A549 (cell line): ENCODE measurements around the gene PHF20. TPM values are rescaled to one million over a fixed set of nuclear protein-coding genes. Genes with fewer than 3 reads are reported as not detected.
"Not testable (repeated sequence)": the region's sequence is repeated elsewhere in the genome, so short reads cannot be mapped to it uniquely, and the experiment has no call there.

Experiments
- ATAC-seq, 2 experiments: fragments of 200-7000 bp in 1 of 2; fragments of >200 bp in 1 of 2; cut with Nextera tagmentation in 1 of 2; cut with Tn5 transposase in 1 of 2; 3 replicates each; pipeline versions ENCODE4 v1.8.0 to v1.9.1; 2018 to 2020; ENCODE audit warnings: mild to moderate bottlenecking in 1 of 2, moderate library complexity in 1 of 2
- CTCF ChIA-PET: fragments of 300-600 bp; sonication (Branson Sonifier 250); formaldehyde crosslinking; extraction: SDS; loops from one replicate; lab custom pipeline; 2021; ENCODE audit warnings: antibody characterized with exemption, inconsistent platforms; lab: Yijun Ruan, JAX
- POLR2A ChIA-PET: fragments of 350-600 bp; formaldehyde crosslinking; extraction: SDS; loops from one replicate; lab custom pipeline; 2021; ENCODE audit warnings: antibody characterized with exemption, inconsistent platforms; lab: Yijun Ruan, JAX
- DNase-seq, 2 experiments: peaks; one replicate each; pipeline versions ENCODE4 v3.0.0 to v3.0.0-alpha.2; 2011 to 2016; ENCODE audit warnings: low read depth in 1 of 2, low spot score in 1 of 2
- FAIRE-seq: peaks from 2 replicates; lab custom pipeline; 2011; peaks lifted over from hg19 to GRCh38; lab: Jason Lieb, UNC
- H3K27ac ChIP-seq, 2 experiments: fragments of >200 bp; sonication (Bioruptor Twin); formaldehyde crosslinking; 3 replicates each; pipeline ENCODE4 v1.5.1; 2016 to 2017
- H3K4me1 ChIP-seq: fragments of >200 bp; sonication (Bioruptor Twin); formaldehyde crosslinking; 3 replicates; pipeline ENCODE4 v1.6.1; 2016
- H3K4me2 ChIP-seq: fragments of >200 bp; sonication (Bioruptor Twin); formaldehyde crosslinking; 3 replicates; pipeline ENCODE4 v1.6.1; 2016
- H3K4me3 ChIP-seq: fragments of >200 bp; sonication (Bioruptor Twin); formaldehyde crosslinking; 3 replicates; pipeline ENCODE4 v1.5.1; 2016
- H3K9me3 ChIP-seq: fragments of >200 bp; sonication (Bioruptor Twin); formaldehyde crosslinking; 3 replicates; pipeline ENCODE4 v1.6.1; 2016
- BHLHE40 ChIP-seq: IDR thresholded peaks from 2 replicates; pipeline ENCODE4 v1.6.1; 2012; ENCODE audit warnings: low read depth, low read length, inconsistent platforms
- CEBPB ChIP-seq, 2 experiments: fragments of >200 bp in 1 of 2; sonication (Bioruptor Twin) in 1 of 2; formaldehyde crosslinking in 1 of 2; IDR thresholded peaks; 2 replicates each; pipeline ENCODE4 v1.6.1; 2012 to 2016
- CHD2 ChIP-seq: fragments of 150-350 bp; IDR thresholded peaks from 2 replicates; pipeline ENCODE4 v1.6.1; 2014; ENCODE audit warnings: low read length; ENCODE audit not compliant: partially characterized antibody
- CHD4 ChIP-seq: fragments of 200-600 bp; sonication (generic); IDR thresholded peaks from 2 replicates; pipeline ENCODE4 v1.6.1; 2016; ENCODE audit warnings: antibody characterized with exemption, mild to moderate bottlenecking, borderline replicate concordance
- EHF ChIP-seq: fragments of 250-450 bp; sonication (Bioruptor Pico); IDR thresholded peaks from 2 replicates; pipeline ENCODE4 v1.5.0; 2020; ENCODE audit warnings: mild to moderate bottlenecking
- ESRRA ChIP-seq: fragments of 150-350 bp; IDR thresholded peaks from 2 replicates; pipeline ENCODE4 v1.6.1; 2014; ENCODE audit warnings: mild to moderate bottlenecking, low read length, borderline replicate concordance
- FOSB ChIP-seq: fragments of 250-450 bp; sonication (Bioruptor Pico); IDR thresholded peaks from 2 replicates; pipeline ENCODE4 v1.5.0; 2020; ENCODE audit warnings: mild to moderate bottlenecking, moderate library complexity
- FOSL2 ChIP-seq, 2 experiments: fragments of 450-650 bp in 1 of 2; fragments of >200 bp in 1 of 2; sonication (Bioruptor Twin) in 1 of 2; formaldehyde crosslinking; IDR thresholded peaks; 2 replicates each; pipeline versions ENCODE4 v1.5.0 to v1.6.1; 2016 to 2020; ENCODE audit warnings: mild to moderate bottlenecking in 1 of 2, moderate library complexity in 1 of 2
- HOXB5 ChIP-seq: fragments of 250-450 bp; sonication (Bioruptor Pico); IDR thresholded peaks from 2 replicates; pipeline ENCODE4 v1.5.0; 2020; ENCODE audit warnings: mild to moderate bottlenecking, moderate library complexity
- JUN ChIP-seq, 2 experiments: fragments of >200 bp; sonication (Bioruptor Twin); formaldehyde crosslinking; IDR thresholded peaks; 2 replicates in 1 of 2; 3 replicates in 1 of 2; pipeline ENCODE4 v1.6.1; 2016 to 2017
- JUNB ChIP-seq: fragments of >200 bp; sonication (Bioruptor Twin); formaldehyde crosslinking; IDR thresholded peaks from 2 replicates; pipeline ENCODE4 v1.6.1; 2016
- KDM1A ChIP-seq: fragments of 200-600 bp; sonication (generic); IDR thresholded peaks from 2 replicates; pipeline ENCODE4 v1.6.1; 2016; ENCODE audit warnings: low read depth, mild to moderate bottlenecking
- TFCP2L1 ChIP-seq: fragments of 250-450 bp; sonication (Bioruptor Pico); IDR thresholded peaks from 2 replicates; pipeline ENCODE4 v1.5.0; 2021; ENCODE audit warnings: mild to moderate bottlenecking
- ZC3H11A ChIP-seq: fragments of 450-650 bp; IDR thresholded peaks from 2 replicates; pipeline ENCODE4 v1.6.1; 2014; ENCODE audit warnings: antibody characterized with exemption, mild to moderate bottlenecking
- WGBS: methylation state at CpG from one replicate; pipeline ENCODE4 v1.1.6; 2017; ENCODE audit errors: missing lambda C conversion rate; 5-methylcytosine and 5-hydroxymethylcytosine counted together
- polyA plus RNA-seq, 4 experiments: library from polyadenylated mRNA; depleted of rRNA in 3 of 4; stranded (reverse); fragments of >200 nt; fragmentation: RNase III in 1 of 4; extraction: RNeasy Plus Mini Kit Qiagen cat#74134 plus additional on column Dnase treatment in 1 of 4; gene quantifications; 2 replicates in 3 of 4; 3 replicates in 1 of 4; pipeline ENCODE4 v1.2.3, GENCODE V29; 2011 to 2017
- TF ChIP-seq, protein P1 (sequence below): fragments of 250-450 bp; sonication (Bioruptor Pico); IDR thresholded peaks from 2 replicates; pipeline ENCODE4 v1.5.0; 2020; ENCODE audit warnings: low read depth, mild to moderate bottlenecking, moderate library complexity
- TF ChIP-seq, protein P2 (sequence below): IDR thresholded peaks from 2 replicates; pipeline ENCODE4 v1.6.1; 2012
- TF ChIP-seq, protein P3 (sequence below): fragments of >200 bp; sonication (Bioruptor Twin); formaldehyde crosslinking; IDR thresholded peaks from 3 replicates; pipeline ENCODE4 v1.5.1; 2016
- TF ChIP-seq, protein P4 (sequence below): fragments of 200-600 bp; sonication (generic); IDR thresholded peaks from 2 replicates; pipeline ENCODE4 v1.6.1; 2016; ENCODE audit warnings: antibody characterized with exemption, mild to moderate bottlenecking, moderate library complexity
- TF ChIP-seq, protein P5 (sequence below): fragments of >200 bp; sonication (Bioruptor Twin); formaldehyde crosslinking; IDR thresholded peaks from 2 replicates; pipeline ENCODE4 v1.6.1; 2016

The PHF20 gene
- polyA plus RNA-seq, 2 of the 4 experiments (the other 2 are of a cell fraction): 24.0 to 32.8 TPM

DNA sequence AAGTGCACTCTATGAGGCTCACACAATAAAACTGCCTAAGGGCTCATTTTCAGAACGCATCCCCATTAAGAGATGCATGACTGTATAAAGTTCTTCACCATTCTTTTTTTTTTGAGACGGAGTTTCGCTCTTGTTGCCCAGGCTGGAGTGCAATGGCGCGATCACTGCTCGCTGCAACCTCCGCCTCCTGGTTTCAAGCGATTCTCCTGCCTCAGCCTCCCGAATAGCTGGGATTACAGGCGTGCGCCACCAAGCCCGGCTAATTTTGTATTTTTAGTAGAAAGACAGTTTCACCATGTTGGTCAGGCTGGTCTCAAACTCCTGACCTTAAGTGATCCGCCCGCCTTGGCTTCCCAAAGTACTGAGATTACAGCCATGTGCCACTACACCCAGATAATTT is 180.3 kb downstream of the PHF20 start:
- peak overlapping the region in 1 of 2 experiments; percentile 96; a peak in 1 of 6 replicates for H3K27ac ChIP-seq
- not testable (repeated sequence) for DNase-seq, H3K4me3 ChIP-seq, H3K9me3 ChIP-seq, FAIRE-seq, ATAC-seq
- peak overlapping the region; percentile 86 for H3K4me2 ChIP-seq
- 97% methylated on average over 14 of the region's 14 CpGs for WGBS
- POLR2A ChIA-PET: interaction anchor here (0.6 kb wide), 1 partner anchor 261 kb away, joined by 4 read pairs; no protein-coding TSS in a partner anchor
- peaks cover 15% of the 10 kb centered on the region for H3K4me1 ChIP-seq
- peak in 1 of 2 experiments; percentile 16; a peak in 1 of 5 replicates for TF ChIP-seq JUN (IDR thresholded peaks at IDR 0.05)
- CTCF ChIA-PET: interaction anchor here (5.1 kb wide), 1 partner anchor 13 kb away, joined by 82 read pairs; the partner anchor contains the start of gene CNBD2

DNA sequence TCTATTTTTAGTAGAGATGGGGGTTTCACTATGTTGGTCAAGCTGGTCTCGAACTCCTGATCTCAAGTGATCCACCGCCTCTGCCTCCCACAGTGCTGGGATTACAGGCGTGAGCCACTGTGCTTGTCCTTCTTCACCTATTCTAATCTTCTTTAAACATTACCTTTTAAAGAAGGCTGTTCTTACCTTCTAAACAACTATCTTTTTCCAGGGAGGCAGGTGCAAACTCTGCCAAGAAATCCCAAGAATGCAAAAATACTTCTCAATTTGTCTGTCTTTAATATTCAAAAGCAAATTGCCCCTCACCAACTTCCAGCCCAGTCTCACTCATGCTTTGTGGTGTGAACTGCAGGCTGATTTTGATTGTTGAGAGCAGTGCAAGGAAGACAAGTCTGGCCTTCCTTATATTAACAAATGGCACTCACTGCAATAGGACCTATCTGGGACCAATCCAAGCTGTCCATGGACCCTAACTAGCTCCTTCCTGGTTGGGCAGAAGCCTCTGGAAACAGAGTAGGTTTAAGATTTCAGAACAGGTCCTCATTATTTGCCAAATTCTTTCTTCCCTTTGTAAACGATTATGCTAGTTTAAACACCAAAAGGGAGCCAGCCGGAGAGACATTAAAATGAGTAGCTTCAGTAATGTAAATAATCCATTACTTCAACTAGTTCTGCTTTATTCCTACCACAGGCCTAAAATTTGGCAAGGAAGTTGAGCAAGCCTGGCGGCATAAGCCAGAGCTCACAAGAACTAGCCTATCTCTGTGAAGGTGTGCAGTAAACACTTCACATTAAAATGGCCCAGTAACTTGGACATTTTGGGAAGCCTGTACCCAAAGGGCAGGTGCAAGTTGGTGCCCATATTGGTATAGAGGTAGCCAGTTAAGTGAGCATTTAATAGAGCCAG is 180.9 kb downstream of the PHF20 start:
- POLR2A ChIA-PET: interaction anchor here (0.7 to 2.4 kb wide), 3 partner anchors 183 to 336 kb away, joined by 3 to 32 read pairs (median 7); partner anchors contain the start of gene RBM39
- H3K4me2 ChIP-seq: peak overlapping the region; percentile 86
- peak; percentile 15 to 35 for DNase-seq

More for the DNA sequence above, 180.9 kb downstream of the PHF20 start:
- peaks cover 15% of the 10 kb centered on the region for H3K4me1 ChIP-seq
- WGBS: 54% methylated on average over 6 of the region's 6 CpGs
- CTCF ChIA-PET: interaction anchor here (0.6 to 5.8 kb wide), 8 partner anchors 11 to 352 kb away, joined by 3 to 82 read pairs (median 8); partner anchors contain the start of gene CNBD2
- H3K9me3 ChIP-seq: no peaks in the 10 kb centered on the region
- FAIRE-seq (no peak), ATAC-seq (no peak)
- TF ChIP-seq BHLHE40 (no peak), JUNB (no peak), KDM1A (no peak), HOXB5 (no peak), ZC3H11A (no peak), CHD2 (no peak), ESRRA (no peak), CEBPB (IDR thresholded peaks at IDR 0.05) (no peak), JUN (IDR thresholded peaks at IDR 0.05) (no peak), FOSB (no peak), TFCP2L1 (no peak), EHF (CRISPR knock-in tag) (no peak), CHD4 (no peak), FOSL2 (IDR thresholded peaks at IDR 0.05) (no peak), FOSL2 (CRISPR knock-in tag; IDR thresholded peaks at IDR 0.05) (no peak)
- TF ChIP-seq, protein P1, sequence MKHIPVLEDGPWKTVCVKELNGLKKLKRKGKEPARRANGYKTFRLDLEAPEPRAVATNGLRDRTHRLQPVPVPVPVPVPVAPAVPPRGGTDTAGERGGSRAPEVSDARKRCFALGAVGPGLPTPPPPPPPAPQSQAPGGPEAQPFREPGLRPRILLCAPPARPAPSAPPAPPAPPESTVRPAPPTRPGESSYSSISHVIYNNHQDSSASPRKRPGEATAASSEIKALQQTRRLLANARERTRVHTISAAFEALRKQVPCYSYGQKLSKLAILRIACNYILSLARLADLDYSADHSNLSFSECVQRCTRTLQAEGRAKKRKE (CRISPR knock-in tag): no peak
- TF ChIP-seq, protein P2, sequence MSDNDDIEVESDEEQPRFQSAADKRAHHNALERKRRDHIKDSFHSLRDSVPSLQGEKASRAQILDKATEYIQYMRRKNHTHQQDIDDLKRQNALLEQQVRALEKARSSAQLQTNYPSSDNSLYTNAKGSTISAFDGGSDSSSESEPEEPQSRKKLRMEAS: no peak
- TF ChIP-seq, protein P3, sequence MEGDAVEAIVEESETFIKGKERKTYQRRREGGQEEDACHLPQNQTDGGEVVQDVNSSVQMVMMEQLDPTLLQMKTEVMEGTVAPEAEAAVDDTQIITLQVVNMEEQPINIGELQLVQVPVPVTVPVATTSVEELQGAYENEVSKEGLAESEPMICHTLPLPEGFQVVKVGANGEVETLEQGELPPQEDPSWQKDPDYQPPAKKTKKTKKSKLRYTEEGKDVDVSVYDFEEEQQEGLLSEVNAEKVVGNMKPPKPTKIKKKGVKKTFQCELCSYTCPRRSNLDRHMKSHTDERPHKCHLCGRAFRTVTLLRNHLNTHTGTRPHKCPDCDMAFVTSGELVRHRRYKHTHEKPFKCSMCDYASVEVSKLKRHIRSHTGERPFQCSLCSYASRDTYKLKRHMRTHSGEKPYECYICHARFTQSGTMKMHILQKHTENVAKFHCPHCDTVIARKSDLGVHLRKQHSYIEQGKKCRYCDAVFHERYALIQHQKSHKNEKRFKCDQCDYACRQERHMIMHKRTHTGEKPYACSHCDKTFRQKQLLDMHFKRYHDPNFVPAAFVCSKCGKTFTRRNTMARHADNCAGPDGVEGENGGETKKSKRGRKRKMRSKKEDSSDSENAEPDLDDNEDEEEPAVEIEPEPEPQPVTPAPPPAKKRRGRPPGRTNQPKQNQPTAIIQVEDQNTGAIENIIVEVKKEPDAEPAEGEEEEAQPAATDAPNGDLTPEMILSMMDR: no peak
- TF ChIP-seq, protein P4, sequence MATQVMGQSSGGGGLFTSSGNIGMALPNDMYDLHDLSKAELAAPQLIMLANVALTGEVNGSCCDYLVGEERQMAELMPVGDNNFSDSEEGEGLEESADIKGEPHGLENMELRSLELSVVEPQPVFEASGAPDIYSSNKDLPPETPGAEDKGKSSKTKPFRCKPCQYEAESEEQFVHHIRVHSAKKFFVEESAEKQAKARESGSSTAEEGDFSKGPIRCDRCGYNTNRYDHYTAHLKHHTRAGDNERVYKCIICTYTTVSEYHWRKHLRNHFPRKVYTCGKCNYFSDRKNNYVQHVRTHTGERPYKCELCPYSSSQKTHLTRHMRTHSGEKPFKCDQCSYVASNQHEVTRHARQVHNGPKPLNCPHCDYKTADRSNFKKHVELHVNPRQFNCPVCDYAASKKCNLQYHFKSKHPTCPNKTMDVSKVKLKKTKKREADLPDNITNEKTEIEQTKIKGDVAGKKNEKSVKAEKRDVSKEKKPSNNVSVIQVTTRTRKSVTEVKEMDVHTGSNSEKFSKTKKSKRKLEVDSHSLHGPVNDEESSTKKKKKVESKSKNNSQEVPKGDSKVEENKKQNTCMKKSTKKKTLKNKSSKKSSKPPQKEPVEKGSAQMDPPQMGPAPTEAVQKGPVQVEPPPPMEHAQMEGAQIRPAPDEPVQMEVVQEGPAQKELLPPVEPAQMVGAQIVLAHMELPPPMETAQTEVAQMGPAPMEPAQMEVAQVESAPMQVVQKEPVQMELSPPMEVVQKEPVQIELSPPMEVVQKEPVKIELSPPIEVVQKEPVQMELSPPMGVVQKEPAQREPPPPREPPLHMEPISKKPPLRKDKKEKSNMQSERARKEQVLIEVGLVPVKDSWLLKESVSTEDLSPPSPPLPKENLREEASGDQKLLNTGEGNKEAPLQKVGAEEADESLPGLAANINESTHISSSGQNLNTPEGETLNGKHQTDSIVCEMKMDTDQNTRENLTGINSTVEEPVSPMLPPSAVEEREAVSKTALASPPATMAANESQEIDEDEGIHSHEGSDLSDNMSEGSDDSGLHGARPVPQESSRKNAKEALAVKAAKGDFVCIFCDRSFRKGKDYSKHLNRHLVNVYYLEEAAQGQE: no peak
- TF ChIP-seq, protein P5, sequence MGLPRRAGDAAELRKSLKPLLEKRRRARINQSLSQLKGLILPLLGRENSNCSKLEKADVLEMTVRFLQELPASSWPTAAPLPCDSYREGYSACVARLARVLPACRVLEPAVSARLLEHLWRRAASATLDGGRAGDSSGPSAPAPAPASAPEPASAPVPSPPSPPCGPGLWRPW: no peak
- peak overlapping the region; percentile 96 to 97 for H3K27ac ChIP-seq
- H3K4me3 ChIP-seq: peak overlapping the region; percentile 95
